Upper lobe of right lung (tissue), 1 donor: ENCODE results near the gene INKA2. TPM values are rescaled to one million over a fixed set of nuclear protein-coding genes. Genes with fewer than 3 reads are reported as not detected.

Experiments
- ATAC-seq: fragments of 200-7000 bp; cut with Tn5 transposase; one replicate; pipeline ENCODE4 v1.9.1; 2020; ENCODE audit warnings: mild to moderate bottlenecking, moderate library complexity
- DNase-seq: peaks from one replicate; pipeline ENCODE4 v3.0.0-alpha.2; 2020
- H3K27ac ChIP-seq: fragments of 200-600 bp; one replicate; pipeline ENCODE4 v1.8.0; 2022
- H3K27me3 ChIP-seq: fragments of 200-600 bp; one replicate; pipeline ENCODE4 v1.8.0; 2022; ENCODE audit warnings: mild to moderate bottlenecking
- H3K36me3 ChIP-seq: fragments of 200-600 bp; one replicate; pipeline ENCODE4 v1.8.0; 2022
- H3K4me1 ChIP-seq: fragments of 200-600 bp; one replicate; pipeline ENCODE4 v1.8.0; 2022
- H3K4me3 ChIP-seq: fragments of 200-600 bp; one replicate; pipeline ENCODE4 v1.8.0; 2022; ENCODE audit warnings: mild to moderate bottlenecking
- H3K9me3 ChIP-seq: fragments of 200-600 bp; one replicate; pipeline ENCODE4 v1.8.0; 2022
- intact Hi-C: fragments of 100-400 bp; cut with DNase I; formaldehyde crosslinking; loops from one replicate; pipeline ENCODE4 v1.11.0; 2022
- long read RNA-seq: library from polyadenylated mRNA; unstranded; transcript quantifications from one replicate; pipeline ENCODE4 v2.0.0, GENCODE V29; 2021
- total RNA-seq: library from RNA; stranded (reverse); fragmentation: NEBNext Ultra II Directional; extraction: Animal tissue kit (Norgen Biotek cat#: 25700); gene quantifications from one replicate; pipeline ENCODE4 v1.2.1, GENCODE V29; 2021
- TF ChIP-seq, protein P1 (sequence below): fragments of 200-600 bp; IDR thresholded peaks from one replicate; pipeline ENCODE4 v1.8.0; 2022; ENCODE audit warnings: antibody characterized with exemption
- donor health status: DM: no; HTN: yes; CAD: no; lungs with severe emphysema.

The INKA2 gene
- 13.3 TPM for total RNA-seq
- long read RNA-seq, full-length matches to known transcripts: 5 of 17 reads
- long read RNA-seq, partial matches to known transcripts: 0 of 17 reads
- long read RNA-seq, other reads (novel, unspliced or antisense): 12 of 17 reads

DNA sequence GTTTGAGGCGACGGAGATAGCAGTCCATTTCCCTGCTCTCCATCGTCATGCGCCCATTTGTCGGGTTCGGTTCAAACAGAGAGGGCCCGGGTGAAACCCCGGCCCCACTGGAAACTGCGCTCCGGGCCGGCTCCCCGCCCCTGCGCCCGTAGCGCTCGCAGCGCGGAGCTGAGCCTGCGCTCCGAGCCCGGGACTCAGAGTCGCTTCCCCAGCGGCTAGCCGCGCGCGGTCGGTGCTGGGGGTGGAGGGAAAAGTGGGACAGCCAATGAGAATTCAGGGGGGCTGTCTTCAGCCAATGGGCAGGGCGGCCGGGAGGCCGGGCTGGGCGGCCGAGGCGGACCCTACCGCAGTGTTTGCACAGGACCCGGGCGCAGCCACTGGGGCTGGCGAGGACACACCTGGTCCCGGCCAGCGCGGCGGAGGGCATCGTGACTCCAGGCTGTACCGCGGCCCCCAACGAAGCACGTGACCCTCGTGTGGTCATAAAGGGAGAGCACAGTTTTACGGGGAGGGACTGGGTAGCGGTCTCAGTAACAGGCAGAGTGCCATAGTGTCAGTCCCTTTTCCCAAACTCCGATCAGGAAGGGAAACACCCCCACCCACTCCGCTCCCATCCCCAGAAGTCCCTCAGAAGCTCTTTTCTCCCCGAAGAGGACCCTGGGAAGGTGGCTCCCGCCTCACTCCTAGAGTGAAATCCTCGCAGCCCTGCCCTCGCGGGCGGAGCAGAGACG is at the start of gene INKA2:
Gene INKA2 (minus strand): TSS at position 202 of the 731 bp plus-strand sequence. CDS start 153 bp downstream, at position 49.
- no peaks in the 10 kb centered on the region for H3K36me3 ChIP-seq
- peaks cover 27% of the 10 kb centered on the region for H3K4me1 ChIP-seq
- peak within 1 kb of the TSS; percentile 77 for H3K4me3 ChIP-seq
- ATAC-seq (peak; percentile 92), DNase-seq (peak; percentile 96)
- H3K9me3 ChIP-seq: no peaks in the 10 kb centered on the region
- TF ChIP-seq, protein P1, sequence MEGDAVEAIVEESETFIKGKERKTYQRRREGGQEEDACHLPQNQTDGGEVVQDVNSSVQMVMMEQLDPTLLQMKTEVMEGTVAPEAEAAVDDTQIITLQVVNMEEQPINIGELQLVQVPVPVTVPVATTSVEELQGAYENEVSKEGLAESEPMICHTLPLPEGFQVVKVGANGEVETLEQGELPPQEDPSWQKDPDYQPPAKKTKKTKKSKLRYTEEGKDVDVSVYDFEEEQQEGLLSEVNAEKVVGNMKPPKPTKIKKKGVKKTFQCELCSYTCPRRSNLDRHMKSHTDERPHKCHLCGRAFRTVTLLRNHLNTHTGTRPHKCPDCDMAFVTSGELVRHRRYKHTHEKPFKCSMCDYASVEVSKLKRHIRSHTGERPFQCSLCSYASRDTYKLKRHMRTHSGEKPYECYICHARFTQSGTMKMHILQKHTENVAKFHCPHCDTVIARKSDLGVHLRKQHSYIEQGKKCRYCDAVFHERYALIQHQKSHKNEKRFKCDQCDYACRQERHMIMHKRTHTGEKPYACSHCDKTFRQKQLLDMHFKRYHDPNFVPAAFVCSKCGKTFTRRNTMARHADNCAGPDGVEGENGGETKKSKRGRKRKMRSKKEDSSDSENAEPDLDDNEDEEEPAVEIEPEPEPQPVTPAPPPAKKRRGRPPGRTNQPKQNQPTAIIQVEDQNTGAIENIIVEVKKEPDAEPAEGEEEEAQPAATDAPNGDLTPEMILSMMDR: no peak
- peak within 1 kb of the TSS; percentile 89 for H3K27ac ChIP-seq
- intact Hi-C loops: no loop called here
- no peaks in the 10 kb centered on the region for H3K27me3 ChIP-seq

- TF ChIP-seq, protein P1: no peak
- Histone ChIP-seq H3K9me3 (no peaks in the 10 kb centered on the region), H3K27ac (no peak overlapping the region), H3K4me1 (no peaks in the 10 kb centered on the region), H3K4me3 (no peak overlapping the region), H3K36me3 (no peaks in the 10 kb centered on the region), H3K27me3 (no peaks in the 10 kb centered on the region)
- intact Hi-C loops: no loop called here
- DNase-seq (no peak), ATAC-seq (no peak)
Observed at GRCh38 chr1:111786669-111787207, 47.5 kb upstream of the INKA2 start.

DNA sequence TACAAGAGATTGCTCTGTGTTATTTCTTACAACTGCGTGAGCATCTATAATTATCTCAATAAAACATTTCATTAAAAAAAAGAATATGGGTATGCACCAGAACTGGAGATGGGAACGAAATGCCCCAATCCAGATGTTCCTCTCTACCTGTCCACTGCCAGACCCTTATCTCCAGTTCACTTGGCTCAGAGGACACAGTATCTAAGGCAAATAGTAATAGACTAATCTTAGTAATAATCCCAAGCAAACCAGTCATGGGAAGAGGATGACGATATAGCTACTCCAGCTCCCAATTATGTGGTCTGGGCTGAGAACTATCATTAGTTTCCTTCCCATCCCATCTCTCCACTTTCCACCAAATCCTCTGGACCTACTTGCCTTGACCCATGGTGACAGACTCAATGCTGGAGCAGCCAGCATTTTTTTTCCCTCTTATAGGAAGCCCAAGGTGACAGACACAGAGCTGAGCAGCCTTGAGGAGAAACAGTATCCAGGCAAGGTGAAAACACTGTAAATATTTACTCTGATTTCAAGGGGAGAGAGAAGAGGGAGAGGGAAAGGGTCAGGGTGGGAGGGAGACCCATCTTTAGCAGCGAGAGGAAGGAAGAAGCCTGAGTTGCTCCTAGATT is 45.2 kb upstream of the INKA2 start:
- Histone ChIP-seq H3K27ac (no peak overlapping the region), H3K4me1 (no peaks in the 10 kb centered on the region), H3K36me3 (no peaks in the 10 kb centered on the region), H3K27me3 (no peaks in the 10 kb centered on the region), H3K4me3 (no peak overlapping the region), H3K9me3 (no peaks in the 10 kb centered on the region)
- TF ChIP-seq, protein P1: no peak
- DNase-seq: no peak
- ATAC-seq: no peak
- intact Hi-C loops: no loop called here

DNA sequence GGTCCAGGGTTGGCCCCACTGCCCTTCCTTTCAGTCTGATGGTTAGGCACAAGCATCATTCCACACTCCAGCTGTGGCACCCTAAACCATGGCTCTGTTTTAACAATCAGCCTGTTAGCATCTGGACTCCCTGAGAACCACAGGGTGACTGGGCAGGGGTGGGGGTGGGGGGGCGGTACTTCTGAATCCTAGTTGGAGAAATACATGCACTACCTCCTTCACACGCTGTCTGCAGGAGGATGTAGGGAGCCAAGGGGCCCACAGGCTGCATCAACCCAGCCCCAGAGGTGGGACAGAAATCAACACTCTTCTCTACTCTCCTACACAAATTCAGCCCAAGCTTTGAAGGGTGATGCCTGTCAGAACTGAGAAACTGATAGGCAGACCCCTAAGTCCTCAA is 40.4 kb upstream of the INKA2 start:
- H3K27me3 ChIP-seq: no peaks in the 10 kb centered on the region
- no peaks in the 10 kb centered on the region for H3K36me3 ChIP-seq
- DNase-seq (no peak), ATAC-seq (no peak)
- H3K4me1 ChIP-seq: no peaks in the 10 kb centered on the region
- no peak overlapping the region for H3K4me3 ChIP-seq
- no peaks in the 10 kb centered on the region for H3K9me3 ChIP-seq
- intact Hi-C loops: no loop called here
- H3K27ac ChIP-seq: no peak overlapping the region
- TF ChIP-seq, protein P1: no peak

GRCh38 chr1:111778541-111779051 is 39.4 kb upstream of the INKA2 start:
- DNase-seq: no peak
- intact Hi-C loops: no loop called here
- no peaks in the 10 kb centered on the region for H3K36me3 ChIP-seq

More at GRCh38 chr1:111778541-111779051, 39.4 kb upstream of the INKA2 start:
- Histone ChIP-seq H3K4me3 (no peak overlapping the region), H3K27me3 (no peaks in the 10 kb centered on the region), H3K4me1 (no peaks in the 10 kb centered on the region), H3K27ac (no peak overlapping the region), H3K9me3 (no peaks in the 10 kb centered on the region)
- TF ChIP-seq, protein P1: no peak
- ATAC-seq: no peak
